Loucy (cell line): ENCODE results near the gene TENM3.

Source experiments
- H2AFZ ChIP-seq: fragments of 200-600 bp; sonication (generic); 2 replicates; pipeline ENCODE4 v1.6.0; 2016; ENCODE audit warnings: antibody characterized with exemption, mild to moderate bottlenecking, low read length, moderate library complexity
- H3F3A ChIP-seq: fragments of 200-600 bp; 2 replicates; pipeline ENCODE4 v1.6.0; 2016; ENCODE audit warnings: antibody characterized with exemption, low read depth, mild to moderate bottlenecking
- H3K27me3 ChIP-seq: fragments of 200-600 bp; sonication (generic); 2 replicates; pipeline ENCODE4 v1.6.1; 2014; ENCODE audit warnings: low read length, mild to moderate bottlenecking; ENCODE audit not compliant: insufficient read depth, poor library complexity, severe bottlenecking
- H3K36me3 ChIP-seq: fragments of 200-600 bp; sonication (generic); 2 replicates; pipeline ENCODE4 v1.6.1; 2016; ENCODE audit warnings: low read length; ENCODE audit not compliant: insufficient read depth
- H3K4me1 ChIP-seq: fragments of 200-600 bp; sonication (generic); 2 replicates; pipeline ENCODE4 v1.5.1; 2014; ENCODE audit warnings: low read length, mild to moderate bottlenecking; ENCODE audit not compliant: insufficient read depth, poor library complexity, severe bottlenecking
- H3K4me2 ChIP-seq: fragments of 200-600 bp; sonication (generic); 2 replicates; pipeline ENCODE4 v1.6.0; 2014; ENCODE audit warnings: antibody characterized with exemption, low read length, low read depth, mild to moderate bottlenecking; ENCODE audit not compliant: poor library complexity, severe bottlenecking
- H3K4me3 ChIP-seq: fragments of 200-600 bp; sonication (generic); 2 replicates; pipeline ENCODE4 v1.5.1; 2014; ENCODE audit warnings: low read length, mild to moderate bottlenecking, mixed read lengths; ENCODE audit not compliant: poor library complexity, severe bottlenecking
- H3K79me2 ChIP-seq: fragments of 200-600 bp; sonication (generic); 2 replicates; pipeline ENCODE4 v1.6.1; 2014; ENCODE audit warnings: low read length; ENCODE audit not compliant: insufficient read depth
- H3K9ac ChIP-seq: fragments of 200-600 bp; sonication (generic); 2 replicates; pipeline ENCODE4 v1.6.0; 2014; ENCODE audit warnings: mild to moderate bottlenecking, low read depth, low read length, moderate library complexity; ENCODE audit not compliant: poor library complexity, severe bottlenecking
- H3K9me2 ChIP-seq: fragments of 200-600 bp; sonication (generic); replicated peaks from 2 replicates; pipeline ENCODE4 v1.6.1; 2016; ENCODE audit warnings: low read depth, low read length, mixed read lengths
- H3K9me3 ChIP-seq: fragments of 200-600 bp; sonication (generic); 2 replicates; pipeline ENCODE4 v1.6.1; 2014; ENCODE audit warnings: mild to moderate bottlenecking, antibody characterized with exemption, low read length, low read depth; ENCODE audit not compliant: insufficient read depth
- H4K20me1 ChIP-seq: fragments of 200-600 bp; sonication (generic); 2 replicates; pipeline ENCODE4 v1.6.0; 2014; ENCODE audit warnings: antibody characterized with exemption, low read length, mild to moderate bottlenecking; ENCODE audit not compliant: insufficient read depth, poor library complexity, severe bottlenecking
- CTCF ChIP-seq: fragments of 200-600 bp; sonication (generic); conservative IDR thresholded peaks from 2 replicates; pipeline ENCODE4 v1.5.1; 2014; ENCODE audit warnings: mild to moderate bottlenecking, antibody characterized with exemption, low read length
- EZH2phosphoT487 ChIP-seq: fragments of 200-600 bp; IDR thresholded peaks from 2 replicates; pipeline ENCODE4 v1.6.1; 2018; ENCODE audit warnings: antibody characterized with exemption, mild to moderate bottlenecking, moderate library complexity, borderline replicate concordance

The TENM3 gene

GRCh38 chr4:182694551-182694950 lies 451.3 kb downstream of the TENM3 start:
- Histone ChIP-seq H3K9ac (no peak overlapping the region), H4K20me1 (no peaks in the 10 kb centered on the region), H3K4me2 (no peak overlapping the region), H3K9me2 (no peaks in the 10 kb centered on the region), H3K4me1 (no peaks in the 10 kb centered on the region), H3K4me3 (no peak overlapping the region), H3K27me3 (no peaks in the 10 kb centered on the region), H3F3A (no peaks in the 10 kb centered on the region), H3K36me3 (no peaks in the 10 kb centered on the region), H3K79me2 (no peaks in the 10 kb centered on the region), H2AFZ (no peak overlapping the region), H3K9me3 (no peaks in the 10 kb centered on the region)
- no peak for TF ChIP-seq EZH2phosphoT487
- TF ChIP-seq CTCF, result no peak

- Histone ChIP-seq H3K4me1 (no peaks in the 10 kb centered on the region), H2AFZ (no peak overlapping the region), H3K9me2 (no peaks in the 10 kb centered on the region), H3K36me3 (no peaks in the 10 kb centered on the region), H3K4me3 (no peak overlapping the region), H3K9me3 (no peaks in the 10 kb centered on the region), H3K27me3 (no peaks in the 10 kb centered on the region), H3K9ac (no peak overlapping the region), H3F3A (no peaks in the 10 kb centered on the region), H4K20me1 (no peaks in the 10 kb centered on the region), H3K4me2 (no peak overlapping the region), H3K79me2 (no peaks in the 10 kb centered on the region)
- TF ChIP-seq CTCF (no peak), EZH2phosphoT487 (no peak)
Measured at GRCh38 chr4:182695009-182695408, 451.8 kb downstream of the TENM3 start.

GRCh38 chr4:182695842-182696241 lies 452.6 kb downstream of the TENM3 start:
- no peak overlapping the region for H3K9ac ChIP-seq
- no peaks in the 10 kb centered on the region for H3K9me3 ChIP-seq
- H3K9me2 ChIP-seq, result no peaks in the 10 kb centered on the region
- no peaks in the 10 kb centered on the region for H3F3A ChIP-seq
- H3K79me2 ChIP-seq, result no peaks in the 10 kb centered on the region
- no peaks in the 10 kb centered on the region for H3K36me3 ChIP-seq
- H3K27me3 ChIP-seq, result no peaks in the 10 kb centered on the region
- no peak overlapping the region for H3K4me3 ChIP-seq
- no peak overlapping the region for H2AFZ ChIP-seq
- H3K4me1 ChIP-seq, result no peaks in the 10 kb centered on the region
- no peak overlapping the region for H3K4me2 ChIP-seq
- no peak for TF ChIP-seq EZH2phosphoT487
- TF ChIP-seq CTCF, result no peak
- no peaks in the 10 kb centered on the region for H4K20me1 ChIP-seq
